ENCODE measurements around the gene APBB1IP. TPM values are rescaled to one million over a fixed set of nuclear protein-coding genes. Genes with fewer than 3 reads are reported as not detected.

APBB1IP gene
- total RNA-seq, 4 donors from 2014 or later, result 0.34 to 3.0 (median 2.3) TPM

- DNase-seq (ENCODE audit: low spot score in 2 of 2), result no peak
- whole genome bisulfite sequencing, 2 donors, result 73 to 88% methylated on average over 5 of the region's 5 CpGs
- intact Hi-C loops (cut with DNase I; ENCODE audit: low total_unique reads), result no loop called here
- TF ChIP-seq CTCF (IDR thresholded peaks at IDR 0.05) (no peak), POLR2A (IDR thresholded peaks at IDR 0.05) (no peak)
- no peak overlapping the region for H3K4me3 ChIP-seq (ENCODE audit: low read depth, poor library complexity, severe bottlenecking)
Observed at GRCh38 chr10:26408858-26409494, 29.2 kb upstream of the APBB1IP start.

- H3K4me3 ChIP-seq (ENCODE audit: low read depth, poor library complexity, severe bottlenecking), result no peak overlapping the region
- intact Hi-C loops (cut with DNase I; ENCODE audit: low total_unique reads), result no loop called here
- no peak for DNase-seq (ENCODE audit: low spot score in 2 of 2)
- 71 to 74% methylated on average over 6 of the region's 6 CpGs for WGBS, 2 donors
- TF ChIP-seq CTCF (IDR thresholded peaks at IDR 0.05) (no peak), POLR2A (IDR thresholded peaks at IDR 0.05) (no peak)
Observed at GRCh38 chr10:26410356-26410755, 27.8 kb upstream of the APBB1IP start.

GRCh38 chr10:26412932-26413331, 25.2 kb upstream of the APBB1IP start:
- no peak overlapping the region for H3K4me3 ChIP-seq (ENCODE audit: low read depth, poor library complexity, severe bottlenecking)
- DNase-seq (ENCODE audit: low spot score in 2 of 2), result no peak
- intact Hi-C loops (cut with DNase I; ENCODE audit: low total_unique reads), result no loop called here
- TF ChIP-seq POLR2A (IDR thresholded peaks at IDR 0.05) (no peak), CTCF (IDR thresholded peaks at IDR 0.05) (no peak)
- 53 to 63% methylated on average over 1 of the region's 1 CpG for whole genome bisulfite sequencing, 2 donors

- TF ChIP-seq POLR2A (IDR thresholded peaks at IDR 0.05) (no peak), CTCF (IDR thresholded peaks at IDR 0.05) (no peak)
- intact Hi-C loops (cut with DNase I; ENCODE audit: low total_unique reads), result no loop called here
Observed at GRCh38 chr10:26413375-26413774, 24.8 kb upstream of the APBB1IP start.

GRCh38 chr10:26417136-26417535, 21.0 kb upstream of the APBB1IP start:
- no peak overlapping the region for H3K4me3 ChIP-seq (ENCODE audit: low read depth, poor library complexity, severe bottlenecking)
- TF ChIP-seq CTCF (IDR thresholded peaks at IDR 0.05) (no peak), POLR2A (IDR thresholded peaks at IDR 0.05) (no peak)
- 60 to 66% methylated on average over 3 of the region's 3 CpGs for WGBS, 2 donors
- intact Hi-C loops (cut with DNase I; ENCODE audit: low total_unique reads), result no loop called here
- no peak for DNase-seq (ENCODE audit: low spot score in 2 of 2)

More at GRCh38 chr10:26413375-26413774, 24.8 kb upstream of the APBB1IP start:
- WGBS, 2 donors, result 48 to 64% methylated on average over 2 of the region's 2 CpGs
- DNase-seq (ENCODE audit: low spot score in 2 of 2), result no peak
- no peak overlapping the region for H3K4me3 ChIP-seq (ENCODE audit: low read depth, poor library complexity, severe bottlenecking)

GRCh38 chr10:26422977-26423376, 15.2 kb upstream of the APBB1IP start:
- WGBS, 2 donors, result 66 to 79% methylated on average over 3 of the region's 3 CpGs
- H3K4me3 ChIP-seq (ENCODE audit: low read depth, poor library complexity, severe bottlenecking), result no peak overlapping the region
- DNase-seq (ENCODE audit: low spot score in 2 of 2), result no peak
- intact Hi-C loops (cut with DNase I; ENCODE audit: low total_unique reads), result no loop called here
- TF ChIP-seq POLR2A (IDR thresholded peaks at IDR 0.05) (no peak), CTCF (IDR thresholded peaks at IDR 0.05) (no peak)

All from lower leg skin (tissue), 4 donors.